ENCODE results near the gene PCP4.

The PCP4 gene

GRCh38 chr21:39851002-39851618 lies 16.1 kb upstream of the PCP4 start:
- TF ChIP-seq CTCF (IDR thresholded peaks at IDR 0.05), result no peak

- no peak for TF ChIP-seq CTCF (IDR thresholded peaks at IDR 0.05)
These were observed 15.1 kb upstream of the PCP4 start for GRCh38 chr21:39852021-39852721.

GRCh38 chr21:39852726-39853500 lies 14.3 kb upstream of the PCP4 start:
- TF ChIP-seq CTCF (IDR thresholded peaks at IDR 0.05), result no peak

GRCh38 chr21:39854572-39854971 lies 12.7 kb upstream of the PCP4 start:
- TF ChIP-seq CTCF (IDR thresholded peaks at IDR 0.05), result no peak

- TF ChIP-seq CTCF (IDR thresholded peaks at IDR 0.05), result no peak
These were observed 11.6 kb upstream of the PCP4 start for GRCh38 chr21:39855595-39855994.

GRCh38 chr21:39860600-39860999 lies 6.6 kb upstream of the PCP4 start:
- no peak for TF ChIP-seq CTCF (IDR thresholded peaks at IDR 0.05)

- TF ChIP-seq CTCF (IDR thresholded peaks at IDR 0.05), result no peak
These were observed 4.1 kb upstream of the PCP4 start for GRCh38 chr21:39863111-39863510.

All from LNCAP (cell line).